A673 (cell line): ENCODE data around the gene VWA1. TPM values are rescaled to one million over a fixed set of nuclear protein-coding genes. Genes with fewer than 3 reads are reported as not detected.
A peak's percentile ranks its signal among the peaks of the same experiment; 100 is the strongest.

Experiments used
- BruUV-seq: library from RNA; stranded (reverse); fragments of 400-500 nt; replicated peaks from 2 replicates; lab custom pipeline; 2021; lab: Mats Ljungman, UMichigan
- CTCF ChIA-PET: fragments of 300-600 bp; sonication (Branson Sonifier 250); formaldehyde crosslinking; loops from one replicate; lab custom pipeline; 2022; ENCODE audit warnings: antibody characterized with exemption; lab: Charles Lee
- POLR2A ChIA-PET: fragments of 300-600 bp; sonication (Branson Sonifier 250); formaldehyde crosslinking; loops from one replicate; lab custom pipeline; 2022; ENCODE audit warnings: antibody characterized with exemption; ENCODE audit not compliant: low non-redundant PET; lab: Charles Lee
- DNase-seq: peaks from one replicate; pipeline ENCODE4 v3.0.0-alpha.2; 2015; ENCODE audit warnings: low spot score
- H3K27ac ChIP-seq: fragments of 200-600 bp; sonication (generic); 2 replicates; pipeline ENCODE4 v1.5.1; 2016; ENCODE audit warnings: mixed run types, low read depth, mild to moderate bottlenecking, mixed read lengths, antibody characterized with exemption, low read length; ENCODE audit not compliant: poor library complexity, severe bottlenecking
- H3K27me3 ChIP-seq: fragments of 200-600 bp; sonication (generic); replicated peaks from 2 replicates; pipeline ENCODE4 v1.6.1; 2017; ENCODE audit warnings: mixed run types, low read depth, mild to moderate bottlenecking, mixed read lengths, antibody characterized with exemption, low read length; ENCODE audit not compliant: insufficient read depth, poor library complexity
- H3K36me3 ChIP-seq: fragments of 200-600 bp; sonication (generic); 2 replicates; pipeline ENCODE4 v1.6.1; 2016; ENCODE audit warnings: mixed run types, mild to moderate bottlenecking, mixed read lengths, antibody characterized with exemption, low read length; ENCODE audit not compliant: insufficient read depth, poor library complexity, severe bottlenecking
- H3K4me1 ChIP-seq: fragments of 200-600 bp; sonication (generic); 2 replicates; pipeline ENCODE4 v1.6.1; 2017; ENCODE audit warnings: mixed run types, mild to moderate bottlenecking, mixed read lengths, antibody characterized with exemption, low read length; ENCODE audit not compliant: insufficient read depth, poor library complexity, severe bottlenecking
- H3K4me3 ChIP-seq: fragments of 200-600 bp; sonication (generic); 2 replicates; pipeline ENCODE4 v1.5.1; 2016; ENCODE audit warnings: low read depth, mixed run types, mild to moderate bottlenecking, mixed read lengths, low read length; ENCODE audit not compliant: poor library complexity, severe bottlenecking
- H3K9me3 ChIP-seq: fragments of 200-600 bp; sonication (generic); 2 replicates; pipeline ENCODE4 v1.6.1; 2016; ENCODE audit warnings: mixed run types, low read depth, mild to moderate bottlenecking, mixed read lengths, antibody characterized with exemption, low read length; ENCODE audit not compliant: poor library complexity, severe bottlenecking
- CTCF ChIP-seq: fragments of 300-800, 200-600 bp; sonication (generic); conservative IDR thresholded peaks from 2 replicates; pipeline ENCODE4 v1.5.1; 2017; ENCODE audit warnings: low read depth, mild to moderate bottlenecking, antibody characterized with exemption, low read length, moderate library complexity, mixed read lengths
- EZH2 ChIP-seq: fragments of 200-600 bp; sonication (generic); IDR thresholded peaks from 2 replicates; pipeline ENCODE4 v1.6.1; 2017; ENCODE audit warnings: borderline replicate concordance, low read depth, mild to moderate bottlenecking, mixed read lengths, antibody characterized with exemption, low read length; ENCODE audit not compliant: poor library complexity, severe bottlenecking
- intact Hi-C: fragments of 100-400 bp; cut with micrococcal nuclease; formaldehyde crosslinking; loops from one replicate; pipeline ENCODE4 v1.10.0; 2022; ENCODE audit not compliant: unreplicated experiment
- total RNA-seq: library from RNA; stranded (reverse); gene quantifications from 2 replicates; pipeline ENCODE4 v1.2.3, GENCODE V29; 2021

VWA1 gene
- total RNA-seq, 1 experiment from 2014 or later: 0.92 TPM

- Histone ChIP-seq H3K27ac (peak within 1 kb of the TSS; percentile 97), H3K4me3 (peak within 1 kb of the TSS; percentile 97), H3K9me3 (no peaks in the 10 kb centered on the region), H3K36me3 (peaks cover 63% of the 10 kb centered on the region), H3K4me1 (peaks cover 11% of the 10 kb centered on the region), H3K27me3 (no peaks in the 10 kb centered on the region)
- intact Hi-C loops: no loop called here
- BruUV-seq: no TSS peak
- DNase-seq: peak; percentile 99
- no peak for TF ChIP-seq EZH2
- TF ChIP-seq CTCF: peak; percentile 62
- ChIA-PET CTCF (interaction anchor here (0.7 to 1.0 kb wide), 2 partner anchors 11 to 24 kb away, joined by 3 to 4 read pairs; partner anchors contain the start of gene AURKAIP1), POLR2A (no interaction called here)
These were observed 36.2 kb upstream of the VWA1 start, which contains the start of gene CCNL2 for GRCh38 chr1:1399187-1399871. TSS of gene CCNL2 (minus strand) at chr1:1399335. CDS start at chr1:1399306, 29 bp downstream.

- peak overlapping the region; percentile 97 for H3K27ac ChIP-seq
- ChIA-PET CTCF (interaction anchor here (0.6 to 1.0 kb wide), 2 partner anchors 25 to 30 kb away, joined by 3 to 4 read pairs; partner anchors contain the start of gene AURKAIP1), POLR2A (interaction anchor here (0.6 kb wide), 1 partner anchor 11 kb away, joined by 6 read pairs; no protein-coding TSS in a partner anchor)
- H3K4me1 ChIP-seq: peaks cover 11% of the 10 kb centered on the region
- BruUV-seq: TSS peak; percentile 60
- no peak for TF ChIP-seq EZH2
- TF ChIP-seq CTCF: no peak
- H3K27me3 ChIP-seq: no peaks in the 10 kb centered on the region
- intact Hi-C loops: no loop called here
- no peaks in the 10 kb centered on the region for H3K9me3 ChIP-seq
- peak overlapping the region; percentile 97 for H3K4me3 ChIP-seq
- H3K36me3 ChIP-seq: peaks cover 63% of the 10 kb centered on the region
- DNase-seq: no peak
These were observed 35.5 kb upstream of the VWA1 start for GRCh38 chr1:1399872-1400575.

DNA sequence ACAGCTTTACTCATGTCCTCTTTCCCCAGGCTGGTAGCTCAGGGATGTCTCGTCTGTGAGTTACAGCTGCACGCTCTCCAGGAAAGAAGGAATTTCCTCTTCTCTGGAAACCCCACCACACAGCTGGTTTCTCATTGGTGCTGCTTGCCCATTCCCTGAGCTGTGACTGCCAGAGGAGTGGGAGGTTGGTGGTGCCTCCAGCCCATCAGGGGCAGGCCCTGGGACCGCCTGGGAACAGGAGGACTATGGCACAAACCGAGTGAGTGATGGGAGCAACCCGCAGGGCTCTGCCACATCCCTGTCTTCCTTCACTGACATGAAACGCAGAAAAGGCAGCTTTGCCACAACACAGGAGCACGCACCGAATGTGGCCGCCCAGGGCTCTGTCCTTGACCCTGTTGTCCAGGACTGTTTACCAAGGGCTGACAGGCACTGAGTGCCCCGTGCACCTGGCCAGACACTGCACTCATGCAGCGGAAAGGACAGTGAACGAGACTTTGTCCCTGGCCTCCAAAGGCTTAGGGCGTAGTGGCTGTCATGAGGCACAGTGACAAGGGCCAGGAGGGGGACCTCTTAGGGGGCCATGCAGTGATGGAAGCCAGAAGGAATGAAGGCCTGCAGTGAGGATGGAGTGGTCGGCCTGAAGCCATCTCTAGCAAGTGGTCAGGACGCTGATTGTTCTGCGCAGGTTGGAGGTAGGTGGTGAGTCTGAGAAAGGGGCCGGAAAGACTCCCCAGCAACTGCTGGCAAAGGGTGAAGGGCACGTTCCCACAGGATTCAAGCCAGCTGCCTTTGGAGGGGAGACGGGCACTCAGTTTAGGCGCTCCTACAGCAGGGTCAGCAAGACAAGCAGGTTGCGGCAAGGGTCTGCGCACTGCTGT lies 34.7 kb upstream of the VWA1 start:
- H3K4me1 ChIP-seq: peaks cover 17% of the 10 kb centered on the region
- no peaks in the 10 kb centered on the region for H3K27me3 ChIP-seq
- no peak for TF ChIP-seq EZH2
- no peak for TF ChIP-seq CTCF
- DNase-seq: no peak
- BruUV-seq: no TSS peak
- POLR2A ChIA-PET: interaction anchor here (0.6 kb wide), 1 partner anchor 12 kb away, joined by 6 read pairs; no protein-coding TSS in a partner anchor
- intact Hi-C loops: no loop called here
- no peaks in the 10 kb centered on the region for H3K9me3 ChIP-seq
- peaks cover 63% of the 10 kb centered on the region for H3K36me3 ChIP-seq
- CTCF ChIA-PET: interaction anchor here (0.6 kb wide), 1 partner anchor 31 kb away, joined by 3 read pairs; no protein-coding TSS in a partner anchor
- peak overlapping the region; percentile 97 for H3K4me3 ChIP-seq
- H3K27ac ChIP-seq: peak overlapping the region; percentile 97
